ENCODE measurements around the gene CYB5R2.

CYB5R2 gene

DNA sequence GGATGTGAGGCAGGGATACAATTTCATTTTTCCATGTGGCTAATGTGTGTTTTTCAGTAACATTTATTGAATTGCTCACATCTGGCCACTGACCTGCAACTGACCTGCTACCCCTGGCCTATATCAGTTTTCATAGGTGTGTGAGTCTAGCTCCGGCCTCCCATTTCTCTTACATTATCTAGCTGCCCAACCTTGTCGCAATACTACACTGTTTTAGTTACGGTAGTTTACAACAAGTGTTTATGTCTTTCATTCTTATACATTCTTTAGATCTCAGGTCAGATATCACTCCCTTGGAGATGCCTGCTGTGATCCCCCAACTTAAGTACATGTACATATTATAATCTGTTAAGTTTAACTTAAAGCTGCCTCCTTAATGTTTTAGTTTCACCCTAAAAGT is 2.3 kb upstream of the CYB5R2 start:
- no peak overlapping the region for H3K27ac ChIP-seq (ENCODE audit: low read length)
- peaks cover 13% of the 10 kb centered on the region for H3K9me3 ChIP-seq (ENCODE audit: insufficient read depth, low read length)
- peaks cover 46% of the 10 kb centered on the region for H3K36me3 ChIP-seq (replicated peaks; ENCODE audit: low read depth, low read length)
- peaks cover 48% of the 10 kb centered on the region for H3K4me1 ChIP-seq (ENCODE audit: low read length)
- H3K79me2 ChIP-seq (ENCODE audit: low read length) = peaks cover 29% of the 10 kb centered on the region
- H2AFZ ChIP-seq (ENCODE audit: low read depth, low read length) = no peak overlapping the region
- H3K4me2 ChIP-seq (ENCODE audit: low read length) = no peak overlapping the region
- no peak overlapping the region for H3K4me3 ChIP-seq (ENCODE audit: low read length)
- no peaks in the 10 kb centered on the region for H4K20me1 ChIP-seq (ENCODE audit: insufficient read depth, low read length)
- no peaks in the 10 kb centered on the region for H3K27me3 ChIP-seq (ENCODE audit: low read depth, low read length)
- no peak overlapping the region for H3K9ac ChIP-seq (ENCODE audit: low read length)
- TF ChIP-seq, protein P1, sequence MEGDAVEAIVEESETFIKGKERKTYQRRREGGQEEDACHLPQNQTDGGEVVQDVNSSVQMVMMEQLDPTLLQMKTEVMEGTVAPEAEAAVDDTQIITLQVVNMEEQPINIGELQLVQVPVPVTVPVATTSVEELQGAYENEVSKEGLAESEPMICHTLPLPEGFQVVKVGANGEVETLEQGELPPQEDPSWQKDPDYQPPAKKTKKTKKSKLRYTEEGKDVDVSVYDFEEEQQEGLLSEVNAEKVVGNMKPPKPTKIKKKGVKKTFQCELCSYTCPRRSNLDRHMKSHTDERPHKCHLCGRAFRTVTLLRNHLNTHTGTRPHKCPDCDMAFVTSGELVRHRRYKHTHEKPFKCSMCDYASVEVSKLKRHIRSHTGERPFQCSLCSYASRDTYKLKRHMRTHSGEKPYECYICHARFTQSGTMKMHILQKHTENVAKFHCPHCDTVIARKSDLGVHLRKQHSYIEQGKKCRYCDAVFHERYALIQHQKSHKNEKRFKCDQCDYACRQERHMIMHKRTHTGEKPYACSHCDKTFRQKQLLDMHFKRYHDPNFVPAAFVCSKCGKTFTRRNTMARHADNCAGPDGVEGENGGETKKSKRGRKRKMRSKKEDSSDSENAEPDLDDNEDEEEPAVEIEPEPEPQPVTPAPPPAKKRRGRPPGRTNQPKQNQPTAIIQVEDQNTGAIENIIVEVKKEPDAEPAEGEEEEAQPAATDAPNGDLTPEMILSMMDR (IDR thresholded peaks at IDR 0.05; ENCODE audit: low read depth, low read length) = no peak

DNA sequence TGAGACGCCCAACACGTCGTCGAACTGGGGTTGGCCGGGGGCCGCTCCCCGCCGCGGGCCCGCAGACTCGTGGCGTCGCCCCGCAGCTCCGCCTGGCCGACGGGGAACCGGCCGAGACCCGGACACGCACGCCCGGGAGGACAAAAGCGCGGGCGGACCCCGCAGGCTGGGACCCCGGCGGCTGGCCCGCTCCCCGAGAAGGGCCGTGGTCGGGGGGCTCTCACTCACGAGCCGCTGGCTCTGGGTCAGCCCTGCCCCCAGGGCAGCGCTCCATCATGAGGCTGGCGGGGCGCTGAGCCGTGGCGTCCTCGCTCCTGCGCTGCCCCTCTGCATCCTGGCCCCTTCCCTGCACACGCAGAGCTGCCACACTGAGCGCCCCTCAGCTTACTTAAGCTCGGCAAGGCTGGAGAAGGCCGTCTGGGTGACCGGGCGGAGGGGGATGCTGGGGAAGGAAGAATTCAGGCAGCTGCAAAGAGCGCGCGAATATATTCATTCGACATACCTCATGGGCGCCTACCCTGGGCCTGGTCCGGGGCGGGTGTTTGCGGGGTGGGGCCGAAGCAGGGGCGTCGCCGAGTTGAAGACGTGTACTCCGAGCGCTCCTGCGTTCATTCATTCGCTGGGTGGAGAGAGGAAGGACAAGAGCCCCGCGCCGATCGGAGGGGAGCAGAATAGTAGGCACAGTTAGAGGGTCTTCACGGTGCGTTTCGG is 579 bp upstream of the CYB5R2 start:
- Histone ChIP-seq H3K9me3 (ENCODE audit: insufficient read depth, low read length) (peaks cover 13% of the 10 kb centered on the region), H3K36me3 (replicated peaks; ENCODE audit: low read depth, low read length) (peaks cover 60% of the 10 kb centered on the region), H3K27ac (ENCODE audit: low read length) (peak overlapping the region; percentile 98), H2AFZ (ENCODE audit: low read depth, low read length) (peak overlapping the region; percentile 20), H3K4me2 (ENCODE audit: low read length) (peak overlapping the region; percentile 98), H3K4me3 (ENCODE audit: low read length) (peak overlapping the region; percentile 87), H4K20me1 (ENCODE audit: insufficient read depth, low read length) (no peaks in the 10 kb centered on the region), H3K27me3 (ENCODE audit: low read depth, low read length) (no peaks in the 10 kb centered on the region), H3K9ac (ENCODE audit: low read length) (peak overlapping the region; percentile 97), H3K4me1 (ENCODE audit: low read length) (peaks cover 52% of the 10 kb centered on the region), H3K79me2 (ENCODE audit: low read length) (peaks cover 33% of the 10 kb centered on the region)
- TF ChIP-seq, protein P1 (IDR thresholded peaks at IDR 0.05; ENCODE audit: low read depth, low read length) = no peak
- TF ChIP-seq EZH2phosphoT487 (IDR thresholded peaks at IDR 0.05; ENCODE audit: low read depth) = no peak

DNA sequence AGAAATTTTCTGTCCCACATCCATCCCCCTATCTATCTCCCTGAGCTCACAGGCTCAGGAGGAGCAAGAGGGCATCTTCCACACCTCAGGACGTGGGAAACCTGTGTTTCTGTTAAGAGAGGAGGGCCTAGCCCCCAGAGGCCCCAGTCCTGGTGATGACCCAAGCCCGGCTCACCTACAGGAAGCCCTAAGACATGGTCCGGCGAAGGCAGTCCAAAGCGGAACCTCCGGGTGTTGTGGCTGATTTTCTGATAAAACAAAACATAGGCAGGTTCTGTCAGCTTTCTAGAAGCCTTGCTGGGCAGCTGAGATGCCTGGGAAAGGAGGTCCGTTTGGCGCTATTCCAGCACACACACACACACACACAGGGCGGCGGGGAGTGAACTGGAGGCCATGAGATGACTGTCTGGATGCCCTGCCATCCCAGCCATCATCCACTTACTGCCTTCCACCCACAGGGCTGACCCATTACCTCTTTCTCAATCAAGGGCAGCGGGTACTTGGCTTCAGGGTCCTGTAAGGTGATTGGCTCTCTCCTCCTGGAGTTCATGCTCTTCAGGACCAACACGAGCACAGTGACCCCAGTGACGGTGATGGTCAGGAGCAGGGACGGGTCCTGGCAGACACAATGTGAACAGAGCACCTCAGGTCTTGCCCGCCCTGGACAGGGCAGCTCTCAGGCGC is 882 bp downstream of the CYB5R2 start:
- Histone ChIP-seq H2AFZ (ENCODE audit: low read depth, low read length) (no peak overlapping the region), H3K36me3 (replicated peaks; ENCODE audit: low read depth, low read length) (peaks cover 62% of the 10 kb centered on the region), H3K4me3 (ENCODE audit: low read length) (peak overlapping the region; percentile 87), H4K20me1 (ENCODE audit: insufficient read depth, low read length) (no peaks in the 10 kb centered on the region), H3K27me3 (ENCODE audit: low read depth, low read length) (no peaks in the 10 kb centered on the region), H3K9ac (ENCODE audit: low read length) (peak overlapping the region; percentile 97), H3K4me2 (ENCODE audit: low read length) (peak overlapping the region; percentile 98), H3K27ac (ENCODE audit: low read length) (peak overlapping the region; percentile 98), H3K79me2 (ENCODE audit: low read length) (peaks cover 33% of the 10 kb centered on the region), H3K4me1 (ENCODE audit: low read length) (peaks cover 55% of the 10 kb centered on the region), H3K9me3 (ENCODE audit: insufficient read depth, low read length) (peaks cover 12% of the 10 kb centered on the region)
- no peak for TF ChIP-seq EZH2phosphoT487 (IDR thresholded peaks at IDR 0.05; ENCODE audit: low read depth)
- TF ChIP-seq, protein P1 (IDR thresholded peaks at IDR 0.05; ENCODE audit: low read depth, low read length) = no peak

DNA sequence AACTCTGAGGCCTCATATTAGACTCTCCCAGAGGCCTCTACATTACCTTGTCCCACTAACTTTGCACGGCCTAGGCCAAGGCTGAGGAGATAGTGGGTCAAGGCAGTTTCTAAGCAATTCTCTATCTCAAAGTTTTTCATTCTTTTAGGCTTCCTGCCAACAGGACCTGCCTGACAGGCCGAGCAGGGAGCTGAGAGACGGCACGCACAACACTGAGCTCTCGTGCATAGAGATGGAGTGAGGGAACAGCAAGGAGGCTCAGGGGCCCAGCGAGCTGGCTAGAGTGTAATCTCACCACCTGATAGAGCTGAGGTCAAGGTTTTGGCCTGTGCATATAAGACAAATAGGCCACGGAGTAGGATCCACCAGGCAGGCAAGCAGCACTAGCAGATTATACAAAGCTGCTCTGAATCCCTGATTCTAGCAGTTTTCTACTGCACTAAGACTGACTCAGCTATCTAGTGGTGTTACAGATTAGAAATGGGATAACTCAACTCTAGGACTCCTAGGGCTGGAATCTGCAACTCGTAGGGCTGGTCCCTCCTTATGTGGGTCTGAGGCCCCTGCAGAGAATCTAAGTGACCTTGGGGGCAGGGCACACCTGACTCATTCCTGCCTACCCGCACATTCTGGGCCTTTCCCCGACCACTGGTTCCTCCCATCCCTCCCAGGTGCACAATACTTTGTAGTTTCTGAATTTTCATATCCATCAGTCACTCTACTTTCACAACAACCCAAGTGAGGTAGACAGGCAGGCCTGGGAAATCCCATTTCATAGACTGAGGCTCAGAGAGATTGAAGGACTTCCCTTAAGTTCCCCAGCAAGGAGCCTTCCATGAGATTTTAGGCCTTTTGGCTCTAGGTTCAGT is 1.7 kb downstream of the CYB5R2 start:
- Histone ChIP-seq H2AFZ (ENCODE audit: low read depth, low read length) (no peak overlapping the region), H3K4me1 (ENCODE audit: low read length) (peaks cover 47% of the 10 kb centered on the region), H3K79me2 (ENCODE audit: low read length) (peaks cover 33% of the 10 kb centered on the region), H4K20me1 (ENCODE audit: insufficient read depth, low read length) (no peaks in the 10 kb centered on the region), H3K9me3 (ENCODE audit: insufficient read depth, low read length) (peaks cover 3% of the 10 kb centered on the region), H3K9ac (ENCODE audit: low read length) (peak overlapping the region; percentile 97), H3K4me2 (ENCODE audit: low read length) (peak overlapping the region; percentile 98), H3K27ac (ENCODE audit: low read length) (peak overlapping the region; percentile 98), H3K36me3 (replicated peaks; ENCODE audit: low read depth, low read length) (peaks cover 60% of the 10 kb centered on the region), H3K27me3 (ENCODE audit: low read depth, low read length) (no peaks in the 10 kb centered on the region), H3K4me3 (ENCODE audit: low read length) (peak overlapping the region; percentile 87)
- TF ChIP-seq, protein P1 (IDR thresholded peaks at IDR 0.05; ENCODE audit: low read depth, low read length) = no peak
- TF ChIP-seq EZH2phosphoT487 (IDR thresholded peaks at IDR 0.05; ENCODE audit: low read depth) = peak; percentile 32; the same call in 1 of the 2 replicates
